Fibroblast of the aortic adventitia (primary cell): ENCODE measurements around the gene MARCKSL1. TPM values are rescaled to one million over a fixed set of nuclear protein-coding genes. Genes with fewer than 3 reads are reported as not detected.

ENCODE experiments used
- DNase-seq: peaks from one replicate; pipeline ENCODE4 v3.0.0-alpha.2; 2010; ENCODE audit warnings: low read depth
- H3K4me3 ChIP-seq: 2 replicates; pipeline ENCODE4 v1.5.1; 2011; ENCODE audit warnings: low read depth, mild to moderate bottlenecking, control low read depth, low read length, moderate library complexity
- CTCF ChIP-seq: IDR thresholded peaks from 2 replicates; pipeline ENCODE4 v1.5.1; 2011; ENCODE audit warnings: mild to moderate bottlenecking, low read length, control low read depth, inconsistent platforms; ENCODE audit not compliant: insufficient read depth
- total RNA-seq: library from RNA; depleted of rRNA; stranded (reverse); fragments of >200 nt; gene quantifications from 2 replicates; pipeline ENCODE4 v1.2.3, GENCODE V29; 2012; ENCODE audit warnings: low replicate concordance

Gene MARCKSL1
- total RNA-seq, 1 donor = 14.4 TPM

GRCh38 chr1:32337855-32338636 is 2.0 kb upstream of the MARCKSL1 start:
- no peak overlapping the region for H3K4me3 ChIP-seq
- no peak for DNase-seq
- no peak for TF ChIP-seq CTCF

GRCh38 chr1:32336963-32337675 is 1.1 kb upstream of the MARCKSL1 start:
- TF ChIP-seq CTCF = no peak
- no peak overlapping the region for H3K4me3 ChIP-seq
- DNase-seq = peak; percentile 25

- TF ChIP-seq CTCF = no peak
- no peak overlapping the region for H3K4me3 ChIP-seq
- no peak for DNase-seq
Measured at GRCh38 chr1:32336591-32336932, 529 bp upstream of the MARCKSL1 start.

GRCh38 chr1:32335535-32335789 is 571 bp downstream of the MARCKSL1 start:
- no peak for TF ChIP-seq CTCF
- no peak for DNase-seq
- H3K4me3 ChIP-seq = peak overlapping the region; percentile 77

DNA sequence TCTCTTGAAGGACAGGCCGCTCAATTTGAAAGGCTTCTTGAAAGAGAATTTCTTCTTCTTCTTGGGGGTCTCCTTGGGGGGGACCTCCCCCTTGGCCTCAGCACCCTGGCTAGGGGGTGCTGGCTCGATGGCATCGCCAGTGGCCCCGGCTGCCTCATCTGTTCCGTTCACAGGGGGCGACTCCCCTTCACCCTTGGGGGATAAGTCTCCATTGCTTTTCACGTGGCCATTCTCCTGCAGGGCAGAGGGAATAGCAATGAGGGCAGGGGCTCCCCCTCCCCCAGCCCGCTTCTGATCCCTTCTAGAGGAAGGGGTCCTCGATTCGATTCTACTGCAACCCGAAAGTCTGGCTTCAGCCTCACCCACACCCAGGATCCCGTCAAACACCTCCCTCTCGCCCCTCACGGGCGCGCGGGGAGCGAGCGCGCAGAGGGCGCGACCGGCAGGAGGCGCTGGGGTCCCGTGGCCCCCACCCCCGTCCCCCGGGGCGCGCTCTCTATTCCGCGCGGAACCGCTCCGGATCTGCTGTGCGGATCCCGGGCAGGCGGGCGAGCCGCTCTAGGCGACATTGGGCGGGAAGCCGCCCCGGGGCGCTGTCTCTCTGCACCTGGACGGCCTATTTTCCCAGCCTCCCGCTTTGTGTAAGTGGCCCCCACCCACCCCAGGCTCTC is 1.0 kb downstream of the MARCKSL1 start:
- peak; percentile 64 for TF ChIP-seq CTCF
- H3K4me3 ChIP-seq = peak overlapping the region; percentile 77
- DNase-seq = peak; percentile 26

DNA sequence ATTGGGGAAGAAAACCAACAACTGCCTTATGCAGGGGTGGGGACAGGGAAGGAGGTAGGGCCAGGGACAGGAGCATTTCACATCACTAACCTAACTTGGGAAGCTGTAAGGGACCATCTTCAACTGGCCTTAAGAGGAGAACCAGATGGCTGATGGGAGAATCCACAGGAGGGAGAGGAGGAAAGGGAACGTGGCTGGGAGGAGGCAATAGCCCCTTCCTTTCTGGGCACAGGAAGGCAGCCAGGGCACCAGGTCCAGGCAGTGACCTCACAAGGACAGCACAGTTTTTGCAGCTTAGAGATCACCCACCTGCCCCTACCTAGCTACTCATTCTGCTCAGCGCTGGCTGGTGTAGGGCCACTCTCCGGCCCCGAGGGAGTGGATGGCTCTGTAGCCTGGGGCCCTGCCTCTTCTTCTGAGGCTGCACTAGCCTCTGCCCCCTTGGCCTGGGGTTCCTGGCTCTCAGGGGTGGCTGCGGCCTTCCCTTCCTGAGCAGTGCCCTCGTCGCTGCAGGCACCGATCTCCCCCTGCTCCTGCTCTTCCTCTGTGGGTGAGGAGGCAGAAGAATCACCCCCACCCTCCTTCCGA is 1.7 kb downstream of the MARCKSL1 start:
- H3K4me3 ChIP-seq = peak overlapping the region; percentile 77
- no peak for DNase-seq
- no peak for TF ChIP-seq CTCF
